ENCODE data around the gene OR10H5.
"Not testable (repeated sequence)": the region's sequence is repeated elsewhere in the genome, so short reads cannot be mapped to it uniquely, and the experiment has no call there.

The OR10H5 gene

GRCh38 chr19:15843203-15843893 is 55.9 kb downstream of the OR10H5 start:
- DNase-seq (ENCODE audit: low read depth in 2 of 2, low spot score in 1 of 2) = no peak

GRCh38 chr19:15843894-15844222 is 56.4 kb downstream of the OR10H5 start:
- not testable (repeated sequence) for DNase-seq (ENCODE audit: low read depth in 2 of 2, low spot score in 1 of 2)

GRCh38 chr19:15846923-15847322 is 59.5 kb downstream of the OR10H5 start:
- DNase-seq (ENCODE audit: low read depth in 2 of 2, low spot score in 1 of 2) = no peak

GRCh38 chr19:15850385-15850784 is 62.9 kb downstream of the OR10H5 start:
- DNase-seq (ENCODE audit: low read depth in 2 of 2, low spot score in 1 of 2) = no peak

All from stimulated activated CD8-positive, alpha-beta memory T cell treated with anti-CD3 and anti-CD28 coated beads, Interleukin-4, amount 100 ng/mL, for 1 hour (primary cell).